HuH-7.5 (cell line): ENCODE measurements around the gene WDFY2.
A peak's percentile ranks its signal among the peaks of the same experiment; 100 is the strongest.

ENCODE experiments used
- DNase-seq: peaks from one replicate; pipeline ENCODE4 v3.0.0; 2011; ENCODE audit warnings: low spot score

The WDFY2 gene

GRCh38 chr13:51713807-51714206 is 129.5 kb downstream of the WDFY2 start:
- DNase-seq: no peak

DNA sequence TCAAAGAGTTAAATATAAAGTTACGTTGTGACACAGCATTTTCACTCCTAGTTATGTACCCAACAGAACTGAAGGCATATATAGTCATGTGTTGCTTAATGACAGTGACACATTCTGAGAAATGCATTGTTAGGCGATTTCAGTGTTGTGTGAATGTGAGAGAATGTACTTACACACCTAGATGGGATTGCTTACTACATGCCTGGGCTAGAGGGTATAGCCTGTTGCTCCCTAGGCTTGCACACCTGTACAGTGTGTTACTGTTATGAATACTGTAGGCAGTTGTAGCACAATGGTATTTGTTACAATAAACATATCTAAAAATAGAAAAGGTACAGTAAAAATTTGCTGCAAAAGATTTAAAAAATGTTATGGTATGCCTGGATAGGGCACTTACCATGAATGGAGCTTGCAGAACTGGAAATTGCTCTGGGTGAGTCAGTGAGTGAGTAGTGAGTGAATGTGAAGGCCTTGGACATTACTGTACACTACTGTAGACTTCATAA is 130.5 kb downstream of the WDFY2 start:
- no peak for DNase-seq

DNA sequence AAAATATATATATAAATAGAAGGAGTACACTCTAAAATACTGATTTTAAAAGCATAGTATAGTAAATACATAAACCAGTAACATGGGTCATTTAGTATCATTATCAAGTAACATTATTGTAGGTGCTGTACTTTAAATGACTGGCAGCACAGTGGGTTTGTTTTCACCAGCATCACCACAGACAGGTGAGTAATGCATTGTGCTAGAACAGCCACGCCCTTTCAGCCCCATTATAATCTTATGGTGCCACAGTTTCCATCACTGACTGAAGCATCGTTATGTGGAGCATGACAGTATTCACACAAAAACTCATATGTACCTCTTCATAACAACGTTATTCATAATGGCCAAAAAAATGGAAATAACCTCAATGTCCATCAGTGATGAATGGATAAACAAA is 131.4 kb downstream of the WDFY2 start:
- no peak for DNase-seq

- DNase-seq: no peak
Observed at GRCh38 chr13:51717786-51718398, 133.6 kb downstream of the WDFY2 start.

DNA sequence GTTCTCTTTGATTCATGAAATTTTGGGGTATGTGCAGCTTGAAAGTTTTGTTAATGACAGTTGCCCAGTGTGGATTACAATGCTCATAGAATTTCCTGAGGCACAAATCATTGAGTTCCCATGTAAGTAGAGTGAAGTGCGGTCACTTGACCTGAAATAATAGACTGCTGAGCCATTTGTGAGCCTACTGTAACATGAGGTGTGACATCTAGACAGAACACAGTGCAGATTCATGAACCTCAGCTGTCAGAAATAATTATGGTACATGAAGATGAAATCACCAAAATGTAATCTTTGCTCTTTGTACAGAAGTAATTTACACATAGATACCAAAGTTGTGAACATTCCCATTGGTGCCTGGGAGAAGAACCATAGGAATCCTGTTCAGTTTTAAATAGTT is 135.1 kb downstream of the WDFY2 start:
- DNase-seq: no peak

GRCh38 chr13:51721496-51721895 is 137.2 kb downstream of the WDFY2 start:
- DNase-seq: no peak

DNA sequence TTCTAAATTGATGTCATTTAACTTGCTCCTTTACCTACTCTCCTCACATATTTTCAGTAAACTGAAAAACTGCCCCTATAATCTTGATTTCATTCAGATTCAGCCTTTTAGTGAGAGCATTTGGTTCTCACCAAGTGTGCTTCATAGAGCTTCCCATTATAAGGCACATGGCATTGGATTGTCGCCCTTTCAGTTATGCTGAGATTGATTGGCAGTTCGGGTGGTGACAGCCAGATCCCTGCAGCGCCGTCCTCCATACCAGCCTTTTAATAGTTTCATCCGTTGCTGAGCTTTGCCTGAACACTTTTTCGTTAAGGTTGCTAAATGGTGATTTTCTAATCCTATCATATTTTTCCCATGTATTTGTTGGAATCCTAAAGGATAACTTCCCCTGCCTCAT is 139.3 kb downstream of the WDFY2 start:
- no peak for DNase-seq

DNA sequence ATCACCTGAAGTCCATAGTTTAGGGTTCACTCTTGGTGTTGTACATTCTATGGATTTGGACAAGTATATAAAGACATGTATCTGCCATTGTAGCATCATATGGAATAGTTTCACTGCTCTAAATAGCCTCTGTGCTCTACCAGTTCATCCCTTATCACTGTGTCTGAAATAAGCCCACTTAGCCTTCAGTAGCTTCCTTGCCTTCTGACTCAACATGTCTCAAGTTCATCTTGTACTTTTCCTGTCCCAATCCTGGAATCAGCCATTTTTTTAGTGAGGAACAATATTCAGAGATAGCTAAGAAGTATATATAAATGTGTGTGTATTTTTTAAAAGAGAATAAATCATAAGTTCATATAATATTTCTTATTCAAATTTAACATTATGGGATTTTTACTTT is 140.5 kb downstream of the WDFY2 start:
- DNase-seq: no peak

DNA sequence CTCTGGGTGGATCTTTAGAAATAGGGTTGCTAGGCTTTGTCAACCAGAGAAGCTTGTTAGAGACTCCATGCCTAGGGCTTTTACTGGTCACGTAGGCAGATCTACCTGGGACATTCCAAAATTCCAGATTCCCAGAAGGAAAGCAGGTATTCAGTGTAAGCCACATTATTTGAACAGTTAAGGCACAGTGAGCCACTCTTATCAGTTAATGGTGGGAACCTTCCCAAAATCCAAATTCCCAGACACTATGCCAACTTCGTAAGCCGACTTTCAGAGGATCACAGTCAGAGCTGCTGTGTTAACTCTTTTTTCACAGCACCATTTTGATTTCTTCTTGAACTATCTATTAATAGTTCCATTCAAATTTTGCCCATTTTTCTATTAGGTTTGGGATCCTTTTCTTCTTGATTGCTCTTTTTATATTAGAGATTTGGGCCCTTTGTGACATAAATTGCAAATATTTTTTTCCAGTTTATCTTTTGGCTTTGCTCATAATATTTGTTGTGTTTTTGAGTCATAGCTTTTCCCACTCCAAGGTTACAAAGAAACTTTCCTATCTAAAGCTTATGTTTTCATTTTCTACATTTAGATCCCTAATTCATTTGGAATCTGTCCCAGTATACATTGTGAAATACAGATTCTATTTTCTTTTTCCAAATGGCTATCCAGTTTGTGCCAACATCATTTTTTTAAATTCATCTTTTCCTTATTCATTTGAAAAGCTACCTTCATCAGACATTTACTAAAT is 142.4 kb downstream of the WDFY2 start:
- DNase-seq: no peak

- DNase-seq: no peak
Observed at GRCh38 chr13:51727634-51728274, 143.5 kb downstream of the WDFY2 start.

DNA sequence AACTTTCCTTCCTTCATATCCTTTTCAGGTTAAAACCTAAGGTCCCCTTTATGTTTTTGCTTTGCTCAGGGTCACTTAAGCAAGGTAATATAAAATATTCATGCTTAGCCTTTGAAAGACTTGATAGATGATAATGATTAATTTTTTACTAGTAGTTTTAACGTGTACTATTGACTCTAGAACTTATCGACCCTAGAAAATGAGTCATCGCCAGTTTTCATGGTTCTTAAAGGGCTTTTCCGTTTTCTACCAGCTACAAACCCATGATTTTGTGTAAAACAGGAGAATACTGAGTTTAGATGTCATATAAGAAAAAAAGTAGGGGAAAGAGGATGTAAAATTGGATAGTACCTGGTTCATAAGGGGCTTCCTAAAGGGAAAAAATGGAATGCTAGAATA is 144.0 kb downstream of the WDFY2 start:
- DNase-seq: no peak

DNA sequence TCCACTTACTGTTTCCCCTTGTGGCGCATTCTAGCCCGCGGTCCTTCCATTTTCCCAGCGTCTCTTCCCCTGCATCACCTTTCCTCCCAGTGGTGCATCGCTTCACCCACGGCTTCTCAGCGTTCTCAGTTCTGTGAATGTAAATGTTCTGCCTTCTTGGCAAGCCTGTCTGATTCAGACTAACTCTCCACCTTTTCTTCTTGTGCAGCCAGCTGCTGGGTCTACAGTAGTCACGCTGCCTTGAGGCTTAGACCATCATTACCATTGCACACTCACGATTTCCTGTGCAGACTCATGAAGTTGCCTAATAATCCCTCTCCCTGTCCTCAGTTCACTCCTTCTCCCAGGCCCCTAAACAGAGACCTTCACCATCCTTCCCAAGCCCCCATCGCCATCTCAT is 144.7 kb downstream of the WDFY2 start:
- no peak for DNase-seq

- DNase-seq: no peak
Observed at GRCh38 chr13:51729866-51730553, 145.7 kb downstream of the WDFY2 start.

GRCh38 chr13:51730927-51731326 is 146.7 kb downstream of the WDFY2 start:
- no peak for DNase-seq

GRCh38 chr13:51731759-51732158 is 147.5 kb downstream of the WDFY2 start:
- no peak for DNase-seq

DNA sequence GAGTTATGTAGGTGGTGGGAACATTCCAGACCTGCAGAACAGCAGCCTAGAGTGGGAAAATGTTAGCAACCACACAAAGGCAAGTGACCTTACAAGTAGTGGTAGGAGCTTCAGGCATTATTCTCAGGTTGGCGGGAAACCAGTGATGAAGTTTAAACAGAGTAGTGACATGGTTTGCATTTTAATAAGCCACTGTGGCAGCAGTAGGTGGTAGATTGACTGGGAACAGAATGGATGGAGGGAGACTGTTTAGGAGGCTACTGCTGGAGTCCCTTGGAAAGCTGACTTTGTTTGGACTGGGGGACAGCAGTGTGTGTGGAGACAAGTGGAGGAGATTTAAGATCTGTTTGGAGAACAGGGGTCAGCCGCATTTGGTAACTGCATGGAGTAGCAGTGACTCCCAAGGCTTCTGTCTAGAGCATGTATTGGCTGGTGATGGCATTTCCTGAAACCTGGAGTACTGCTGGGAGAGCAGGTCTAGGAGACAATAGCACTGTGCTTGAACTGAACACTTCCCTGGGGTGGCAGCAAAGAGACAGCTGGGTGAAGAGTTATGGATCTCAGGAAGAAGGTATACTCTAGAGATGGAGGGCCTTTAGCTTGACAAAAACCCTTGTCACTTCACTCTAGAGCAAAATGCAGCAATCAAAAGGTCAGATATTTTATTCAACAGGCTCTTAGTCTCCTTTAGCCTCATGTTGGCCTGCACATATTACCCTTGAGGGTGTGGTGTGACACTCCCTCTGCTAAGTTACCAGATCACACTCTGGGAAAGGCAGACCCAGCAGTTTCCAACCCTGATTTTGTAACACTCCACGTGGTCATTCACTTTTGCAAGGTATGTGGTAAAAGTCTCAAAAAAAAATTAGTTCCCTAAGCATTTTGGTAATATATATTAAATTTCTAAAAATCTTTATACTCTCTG is 149.4 kb downstream of the WDFY2 start:
- peak; percentile 16 for DNase-seq

- DNase-seq: no peak
Observed at GRCh38 chr13:51734786-51735185, 150.5 kb downstream of the WDFY2 start.

DNA sequence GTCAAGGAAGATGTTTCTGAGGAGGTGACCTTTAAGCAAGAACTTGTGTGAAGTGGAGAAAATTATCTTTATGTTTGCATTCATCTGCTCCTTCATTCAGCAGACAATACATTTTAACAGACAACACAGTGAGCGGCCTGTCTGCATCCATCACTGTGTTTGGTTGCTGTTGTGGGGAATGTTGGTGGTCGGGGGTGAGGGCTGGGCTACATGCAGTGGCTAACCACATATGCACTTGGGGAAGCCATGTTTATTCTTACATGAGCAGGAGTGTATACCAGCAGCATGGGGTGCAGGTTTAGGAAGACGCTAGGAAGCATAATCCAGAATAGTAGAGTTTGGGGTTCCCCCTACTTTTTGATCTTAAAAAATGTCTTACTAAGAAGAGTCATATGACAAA is 153.3 kb downstream of the WDFY2 start:
- DNase-seq: no peak

DNA sequence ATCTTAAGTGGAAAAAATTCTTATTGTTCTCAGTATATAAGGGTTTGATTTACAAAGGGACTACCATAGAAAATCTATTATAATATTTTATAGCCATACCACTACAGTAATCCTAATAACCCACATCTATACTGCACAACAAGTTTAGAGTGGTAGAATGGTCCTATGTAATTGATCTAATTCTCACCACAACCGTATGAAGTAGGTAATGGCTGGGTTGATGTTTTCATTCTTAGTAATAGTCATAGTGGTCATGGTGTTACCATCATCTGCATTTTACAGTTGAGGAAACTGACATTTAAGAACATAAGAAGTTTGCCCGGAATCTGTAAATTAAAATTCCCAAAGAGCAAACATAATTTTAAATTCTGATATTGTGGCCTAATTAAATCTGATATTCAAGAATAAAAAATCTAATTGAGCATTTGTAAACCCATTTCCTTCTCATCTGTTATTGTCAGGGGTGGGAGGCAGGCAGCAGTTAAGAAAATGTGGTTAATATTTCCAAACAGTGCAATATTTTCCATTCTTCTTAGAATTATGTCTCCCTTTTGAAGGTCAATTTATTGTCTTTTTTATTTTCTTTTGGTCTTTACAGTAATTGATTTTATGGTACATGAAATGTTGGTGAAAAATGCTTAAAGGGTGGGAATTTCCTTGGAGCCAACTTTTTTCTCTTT is 154.1 kb downstream of the WDFY2 start:
- DNase-seq: no peak

- no peak for DNase-seq
Observed at GRCh38 chr13:51739027-51739764, 154.9 kb downstream of the WDFY2 start.
